Measurements from ENCODE around the gene HIGD1A.

- no peak for TF ChIP-seq CTCF (IDR thresholded peaks at IDR 0.05)
- no peak for TF ChIP-seq EP300 (IDR thresholded peaks at IDR 0.05)
Observed at GRCh38 chr3:42853056-42853455, 48.8 kb upstream of the HIGD1A start.
